HG02759 (cell line): ENCODE measurements around the gene DDR1.
A peak's percentile ranks its signal among the peaks of the same experiment; 100 is the strongest.
"Not testable (repeated sequence)": the region's sequence is repeated elsewhere in the genome, so short reads cannot be mapped to it uniquely, and the experiment has no call there.

Experiments used
- ATAC-seq: cut with Tn5 transposase; IDR thresholded peaks from one replicate; pipeline ENCODE4 v1.9.1; 2021; ENCODE audit warnings: mild to moderate bottlenecking, moderate library complexity; ENCODE audit not compliant: unreplicated experiment

The DDR1 gene

DNA sequence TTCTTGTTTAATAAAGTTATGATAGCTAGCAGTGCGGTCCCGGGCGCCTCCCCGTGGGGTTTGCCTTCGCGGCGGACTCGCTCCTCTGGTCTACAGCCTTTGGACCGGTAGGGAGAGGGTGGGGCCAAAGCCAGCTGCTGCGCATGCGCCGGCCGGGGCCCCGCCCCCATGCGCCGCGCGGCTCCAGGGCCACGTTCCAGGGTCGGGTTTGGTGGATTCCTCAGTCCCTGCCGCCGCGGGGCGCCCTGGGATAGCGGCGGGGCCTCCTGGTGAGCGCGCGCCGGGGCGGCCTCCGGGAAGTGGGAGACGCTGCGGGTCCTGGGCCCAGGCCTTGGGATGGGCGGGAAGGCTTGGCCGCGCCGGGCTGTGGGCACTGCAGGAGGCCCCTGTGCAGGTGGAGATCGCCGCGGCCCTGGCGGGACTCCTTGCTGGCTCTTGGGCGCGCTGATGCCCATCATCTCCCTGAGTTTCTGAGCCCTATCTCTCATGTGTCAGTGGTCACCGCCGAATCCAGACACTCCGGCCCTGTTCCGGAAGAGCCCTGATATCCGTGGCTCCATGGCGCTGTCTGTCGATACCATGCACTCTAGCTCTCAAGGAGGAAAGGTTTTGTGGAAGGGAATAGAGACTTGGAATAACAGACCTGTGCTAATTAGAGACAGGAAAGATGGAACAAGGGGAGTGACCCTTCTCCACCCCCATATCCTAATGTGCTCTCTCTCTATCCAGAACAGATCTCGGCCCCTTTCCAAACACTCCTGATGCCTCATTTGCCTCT is 29.9 kb downstream of the DDR1 start, which contains the start of gene VARS2:
TSS of gene VARS2 (plus strand) at position 163 of the 778 bp plus-strand sequence. CDS start at position 762, 599 bp downstream.
- peak; percentile 96 for ATAC-seq

DNA sequence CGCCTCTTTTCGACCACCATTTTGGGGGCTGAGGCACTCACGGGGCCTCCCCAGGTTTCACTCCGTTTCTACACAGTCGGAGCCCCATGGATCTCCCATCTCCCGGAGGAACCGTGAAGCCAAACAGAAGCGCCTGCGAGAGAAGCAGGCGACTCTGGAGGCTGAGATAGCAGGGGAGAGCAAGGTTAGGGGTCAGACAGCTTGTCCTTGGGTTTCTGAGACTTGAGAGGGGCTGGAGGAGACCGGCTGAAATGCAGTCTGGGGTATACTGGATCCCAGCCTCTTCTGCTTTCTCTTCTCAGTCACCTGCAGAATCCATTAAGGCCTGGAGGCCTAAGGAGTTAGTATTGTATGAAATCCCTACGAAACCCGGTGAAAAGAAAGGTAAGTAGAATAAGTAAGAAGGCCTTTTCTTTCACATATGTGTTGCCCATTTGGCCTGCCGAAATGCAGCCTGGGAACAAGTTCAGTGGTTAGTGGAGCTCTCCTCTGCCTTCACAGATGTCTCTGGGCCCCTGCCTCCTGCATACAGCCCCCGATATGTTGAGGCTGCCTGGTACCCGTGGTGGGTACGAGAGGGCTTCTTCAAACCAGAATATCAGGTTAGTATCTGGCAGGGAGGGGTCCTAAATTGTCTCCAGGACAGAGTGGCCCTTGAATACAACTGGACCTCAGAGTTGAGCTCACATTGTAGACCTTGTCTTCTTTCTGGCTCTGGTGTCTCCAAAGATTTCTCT is 30.7 kb downstream of the DDR1 start:
- no peak for ATAC-seq

DNA sequence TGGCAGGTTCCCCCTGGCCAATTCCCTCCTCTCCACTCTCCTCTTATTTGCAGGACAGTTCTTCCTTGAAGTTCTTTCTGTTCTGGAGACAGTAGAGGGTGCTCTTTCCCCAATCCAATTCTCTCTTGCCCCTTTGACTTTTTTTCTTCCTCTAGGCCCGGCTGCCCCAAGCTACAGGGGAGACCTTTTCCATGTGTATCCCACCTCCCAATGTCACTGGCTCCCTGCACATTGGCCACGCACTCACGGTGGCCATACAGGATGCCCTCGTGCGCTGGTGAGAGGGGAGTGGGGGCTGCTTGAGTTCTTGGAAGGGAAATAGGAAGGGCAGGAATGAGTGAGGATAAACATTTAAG is 31.2 kb downstream of the DDR1 start:
- no peak for ATAC-seq

DNA sequence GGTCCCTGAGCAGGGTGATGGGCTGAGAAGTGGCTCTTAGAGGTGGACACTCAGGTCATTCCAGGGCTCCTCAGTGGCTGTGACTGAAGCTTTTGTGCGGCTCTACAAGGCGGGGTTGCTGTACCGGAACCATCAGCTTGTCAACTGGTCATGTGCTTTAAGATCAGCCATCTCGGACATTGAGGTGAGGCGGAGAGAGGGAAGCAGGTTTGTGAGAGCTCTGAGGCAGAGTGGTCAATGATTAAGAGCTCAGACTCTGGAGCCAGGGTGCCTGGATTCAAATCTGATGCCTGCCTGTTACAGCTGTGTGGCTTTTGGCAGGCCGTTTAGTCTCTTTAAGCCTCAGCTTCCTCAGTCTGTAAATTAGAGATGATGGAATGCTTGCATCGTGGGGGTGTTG is 32.7 kb downstream of the DDR1 start:
- ATAC-seq = no peak

DNA sequence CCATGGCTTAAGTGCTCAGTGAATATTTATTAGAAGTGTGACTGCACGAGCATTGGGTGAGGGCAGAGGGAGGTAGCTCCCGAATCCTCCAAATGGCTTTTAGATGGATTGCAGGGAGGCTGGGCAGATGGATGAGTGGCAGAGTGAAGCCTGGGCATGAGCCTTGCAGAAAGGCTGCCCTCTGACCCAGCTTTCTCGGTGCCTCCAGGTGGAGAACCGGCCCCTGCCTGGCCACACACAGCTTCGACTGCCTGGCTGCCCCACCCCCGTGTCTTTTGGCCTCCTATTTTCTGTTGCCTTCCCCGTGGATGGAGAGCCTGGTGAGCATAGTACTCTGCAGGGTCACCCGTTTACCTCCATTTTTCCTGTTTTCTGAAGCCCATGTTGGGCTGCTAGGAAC is 33.2 kb downstream of the DDR1 start:
- ATAC-seq = no peak

DNA sequence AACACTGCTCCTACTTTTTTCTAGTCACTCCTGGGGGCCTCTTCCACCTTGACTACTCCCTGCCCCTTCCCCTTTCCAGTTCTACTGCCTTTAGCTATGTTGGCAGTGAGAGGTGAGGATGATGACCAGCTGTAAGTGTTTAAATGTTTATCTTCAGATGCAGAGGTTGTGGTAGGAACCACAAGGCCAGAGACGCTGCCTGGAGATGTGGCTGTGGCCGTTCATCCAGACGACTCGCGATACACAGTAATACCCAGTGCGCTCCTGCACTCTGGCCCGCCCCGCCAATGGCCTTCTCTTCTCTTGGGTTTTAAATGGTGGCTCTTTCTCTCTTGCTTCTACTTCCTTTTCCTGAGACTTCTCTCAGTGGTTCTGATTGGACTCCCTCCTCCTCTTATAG is 34.4 kb downstream of the DDR1 start:
- ATAC-seq = no peak

DNA sequence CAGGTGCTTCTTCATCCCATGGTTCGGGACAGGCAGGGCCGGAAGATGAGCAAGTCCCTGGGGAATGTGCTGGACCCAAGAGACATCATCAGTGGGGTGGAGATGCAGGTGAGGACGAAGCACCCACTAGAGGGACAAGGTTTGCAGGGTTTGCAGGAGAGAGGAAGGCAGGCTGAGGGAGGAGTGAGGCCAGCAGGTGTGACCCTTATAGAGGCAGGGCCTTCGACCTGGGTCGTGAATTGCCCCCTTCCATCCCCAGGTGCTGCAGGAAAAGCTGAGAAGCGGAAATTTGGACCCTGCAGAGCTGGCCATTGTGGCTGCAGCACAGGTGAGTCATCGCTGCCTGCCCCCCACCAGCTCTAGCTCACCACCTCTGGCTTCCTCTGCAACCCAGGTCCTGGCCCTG is 38.1 kb downstream of the DDR1 start:
- no peak for ATAC-seq

DNA sequence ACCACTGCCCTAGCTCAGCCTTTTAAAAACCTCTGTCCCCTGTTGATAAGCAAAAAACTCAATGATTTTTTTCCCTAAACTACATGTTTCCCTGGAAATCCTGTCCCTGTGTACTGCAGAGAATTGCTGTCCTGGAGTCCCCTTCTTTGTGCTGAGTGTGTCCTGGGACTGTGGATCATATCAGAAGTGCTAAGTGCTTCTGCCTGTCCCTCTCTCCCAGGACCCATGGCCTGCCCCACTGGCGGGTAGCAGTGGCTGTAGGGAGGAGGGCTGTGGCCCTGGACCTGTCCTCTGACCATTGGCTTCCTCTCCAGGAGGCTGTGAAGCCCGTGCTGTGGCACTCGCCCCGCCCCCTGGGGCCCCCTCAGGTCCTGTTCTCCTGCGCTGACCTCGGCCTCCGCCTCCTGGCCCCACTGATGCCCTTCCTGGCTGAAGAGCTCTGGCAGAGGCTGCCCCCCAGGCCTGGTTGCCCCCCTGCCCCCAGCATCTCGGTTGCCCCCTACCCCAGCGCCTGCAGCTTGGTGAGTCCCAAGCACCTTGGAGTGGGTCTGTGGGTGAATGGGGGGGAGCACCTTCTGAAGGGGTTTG is 39.8 kb downstream of the DDR1 start:
- ATAC-seq = not testable (repeated sequence)

DNA sequence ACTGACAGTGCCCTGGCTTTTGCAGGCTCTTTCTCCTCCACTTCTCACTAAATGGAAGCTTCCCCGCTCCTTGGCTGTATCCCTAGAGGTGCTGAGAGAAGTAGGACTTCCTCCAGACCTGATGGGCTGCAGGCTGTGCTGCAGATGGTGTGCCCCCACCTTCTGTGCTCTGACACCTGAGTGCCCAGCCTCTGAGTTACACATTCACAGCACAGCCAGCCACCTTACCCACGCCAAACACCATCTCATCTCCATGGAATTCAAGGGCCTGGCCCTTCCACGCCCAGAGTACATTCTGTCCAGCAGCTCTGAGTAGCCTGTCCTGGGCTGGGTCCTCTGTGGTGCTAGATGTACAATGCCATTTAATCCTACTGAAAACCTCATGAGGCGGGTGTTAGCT is 42.3 kb downstream of the DDR1 start:
- ATAC-seq = no peak

DNA sequence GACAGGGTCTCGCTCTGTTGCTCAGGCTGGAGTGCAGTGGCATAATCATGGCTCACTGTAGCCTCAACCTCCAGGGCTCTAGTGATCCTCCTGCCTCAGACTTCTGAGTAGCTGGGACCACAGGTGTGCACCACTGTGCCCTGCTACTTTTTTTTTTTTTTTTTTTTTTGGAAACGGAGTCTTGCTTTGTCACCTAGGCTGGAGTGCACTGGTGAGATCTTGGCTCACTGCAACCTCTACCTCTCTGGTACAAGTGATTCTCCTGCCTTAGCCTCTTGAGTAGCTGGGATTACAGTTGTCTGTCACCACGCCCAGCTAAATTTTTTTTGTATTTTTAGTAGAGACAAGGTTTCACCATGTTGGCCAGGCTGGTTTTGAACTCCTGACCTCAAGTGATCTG is 42.8 kb downstream of the DDR1 start:
- not testable (repeated sequence) for ATAC-seq

DNA sequence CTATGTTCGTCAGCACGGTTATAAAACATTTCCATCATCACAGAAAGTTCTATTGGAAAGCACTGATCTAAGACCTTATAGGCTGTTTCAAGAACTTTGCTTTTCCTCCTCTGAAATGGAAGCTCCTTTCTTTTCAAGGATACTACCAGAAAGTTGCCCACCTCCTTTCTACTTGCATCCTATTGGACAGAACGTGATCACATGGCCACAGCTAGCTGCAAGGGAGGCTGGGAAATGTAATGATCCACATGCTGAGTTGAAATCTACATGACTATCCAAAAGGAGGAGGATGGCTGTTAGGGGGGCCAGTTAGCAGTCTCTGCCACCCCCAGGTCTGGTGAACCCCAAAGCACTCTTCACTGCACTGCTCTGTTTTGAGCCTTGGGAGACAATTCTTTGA is 44.4 kb downstream of the DDR1 start:
- no peak for ATAC-seq

DNA sequence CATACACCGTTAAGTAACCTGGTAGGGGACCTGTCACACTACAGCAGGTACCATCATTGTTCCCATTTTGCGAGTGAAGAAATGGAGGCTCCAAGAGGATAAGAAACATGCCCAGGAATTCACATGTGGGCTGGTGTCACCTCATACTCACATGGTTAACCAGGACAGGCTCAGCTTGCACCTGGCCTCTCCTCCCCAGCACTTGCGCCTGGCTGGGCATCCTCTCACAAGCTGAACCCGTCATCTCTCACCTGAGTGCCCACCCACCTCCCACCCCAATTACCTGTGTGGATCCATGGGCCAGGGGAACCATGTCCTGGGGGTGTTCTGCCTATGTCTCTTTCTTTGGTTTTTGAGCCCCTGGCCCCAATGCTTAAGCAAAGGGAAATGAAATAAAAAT is 46.2 kb downstream of the DDR1 start:
- ATAC-seq = no peak

DNA sequence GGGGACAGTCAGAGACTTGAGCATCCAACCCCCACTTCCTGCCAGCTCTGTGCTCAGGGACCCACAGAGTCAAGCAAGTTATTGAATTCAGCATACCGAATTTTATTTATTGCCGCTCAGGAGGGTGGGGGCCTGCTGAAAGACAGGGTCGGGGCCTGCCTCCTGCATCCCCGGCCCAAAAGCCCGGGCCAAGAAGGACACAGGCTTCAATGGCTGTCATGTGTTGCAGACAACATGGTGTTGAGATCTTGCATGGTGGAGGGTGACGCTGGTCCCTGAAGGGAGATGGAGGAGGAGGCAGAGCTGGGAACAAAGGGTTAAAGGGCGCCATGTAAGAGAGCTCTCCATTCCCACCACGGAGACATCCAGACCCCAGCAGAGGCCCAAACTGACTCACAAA is 47.0 kb downstream of the DDR1 start:
- no peak for ATAC-seq

DNA sequence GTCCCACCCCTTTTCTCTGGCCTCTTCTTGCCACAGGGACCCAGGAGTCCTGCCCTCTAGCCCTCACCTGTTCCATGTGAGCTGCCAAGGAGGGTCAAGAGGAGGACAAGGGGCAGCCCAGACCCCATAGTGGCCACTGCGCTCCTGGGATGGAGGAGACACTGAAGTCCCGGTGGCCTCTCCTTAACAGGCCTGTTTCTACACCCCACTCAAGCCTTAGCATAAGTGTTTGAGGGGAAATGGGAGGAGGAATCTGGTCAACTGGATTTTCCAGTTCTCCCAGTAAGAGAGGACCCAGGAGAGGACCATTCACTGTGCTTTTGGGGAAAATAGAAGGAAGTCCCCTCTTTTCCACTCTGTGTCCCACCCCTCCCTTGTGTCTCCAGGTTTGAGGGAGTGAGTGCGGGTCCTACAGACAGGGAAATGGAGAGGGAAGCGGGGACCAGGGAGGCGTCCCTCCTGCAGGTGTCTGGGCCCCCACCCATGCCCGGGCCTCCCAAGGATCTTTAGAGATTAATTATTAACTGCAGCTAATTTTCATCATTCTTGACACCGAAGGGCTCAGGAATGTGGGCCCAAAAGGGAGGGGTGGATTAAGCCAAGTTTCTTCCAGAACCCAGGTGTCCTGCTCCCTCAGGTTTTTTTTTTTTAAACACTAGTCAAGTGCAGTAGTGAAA is 47.8 kb downstream of the DDR1 start, which contains the start of gene SFTA2:
TSS of gene SFTA2 (minus strand) at position 202 of the 677 bp plus-strand sequence. CDS start at position 128, 74 bp downstream.
- ATAC-seq = no peak

DNA sequence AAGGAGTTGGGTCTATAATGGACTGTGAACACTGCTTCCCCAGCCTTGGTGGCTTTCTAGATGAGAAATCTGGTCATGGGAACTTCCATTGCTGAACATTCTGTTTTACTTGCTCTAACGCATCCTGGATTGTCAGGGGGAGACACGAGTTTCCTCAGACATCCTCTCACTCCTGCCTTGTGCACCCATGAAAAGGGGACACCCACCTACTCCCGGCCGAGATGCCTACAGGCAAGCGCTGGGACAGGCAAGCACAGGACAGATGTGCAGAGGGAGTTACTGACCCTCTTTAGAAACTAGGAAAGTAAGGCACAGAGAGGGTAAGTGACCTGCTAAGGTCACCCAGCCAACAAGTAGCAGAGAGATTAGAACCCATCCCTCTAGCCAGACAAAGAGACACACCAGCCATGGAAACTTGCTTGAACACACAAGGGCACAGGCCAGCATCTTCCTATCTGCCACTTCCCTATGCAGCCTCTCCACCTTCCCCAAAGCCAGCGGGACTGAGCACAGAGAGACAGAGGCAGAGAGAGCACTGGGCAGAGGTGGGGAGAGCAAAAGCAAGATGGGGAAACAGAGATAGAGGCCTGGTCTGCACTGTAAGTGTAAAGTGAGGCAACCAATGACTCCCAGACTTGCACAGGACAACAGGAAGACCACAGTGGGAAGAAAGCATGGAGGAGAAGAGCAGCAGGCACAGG is 48.5 kb downstream of the DDR1 start:
- ATAC-seq = no peak

DNA sequence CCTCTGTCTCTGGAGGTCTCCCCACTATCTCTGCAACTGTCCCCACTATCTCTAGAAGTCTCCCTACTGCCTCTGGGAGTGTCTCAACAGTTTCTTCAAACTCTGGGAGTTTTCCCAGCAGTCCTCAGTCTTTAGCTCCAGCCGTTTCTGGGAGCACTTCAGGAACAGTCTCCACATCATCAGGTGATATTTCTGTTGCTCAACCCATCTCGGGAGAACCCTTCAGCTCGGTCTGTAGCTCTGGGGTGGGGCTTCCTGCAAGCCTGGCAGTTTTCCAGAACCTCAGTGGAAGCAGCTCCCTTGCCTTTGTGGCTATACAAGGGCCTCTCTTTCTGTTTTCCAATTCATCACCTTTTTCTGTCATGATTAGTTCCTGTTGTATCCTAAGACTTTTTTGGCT is 50.7 kb downstream of the DDR1 start:
- no peak for ATAC-seq

DNA sequence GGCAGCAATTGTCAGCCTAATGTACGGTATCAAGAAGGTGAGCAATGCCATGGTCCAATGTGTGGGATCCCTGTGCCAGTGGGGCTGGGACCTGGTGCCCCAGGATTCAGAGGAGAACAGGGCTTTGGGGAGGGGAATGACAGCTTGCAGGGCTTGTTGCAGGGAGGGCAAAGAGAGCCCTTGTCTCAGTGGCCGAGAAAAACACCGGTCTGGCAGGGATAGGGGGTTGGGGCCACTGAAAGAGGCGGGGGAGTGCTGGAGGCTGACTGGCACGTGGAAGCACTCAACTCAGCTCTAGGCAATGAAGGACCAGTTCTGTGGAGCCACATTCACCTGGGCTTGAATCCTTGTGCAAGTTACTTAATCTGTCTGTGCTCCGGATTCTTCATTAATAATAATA is 52.9 kb downstream of the DDR1 start:
- no peak for ATAC-seq

DNA sequence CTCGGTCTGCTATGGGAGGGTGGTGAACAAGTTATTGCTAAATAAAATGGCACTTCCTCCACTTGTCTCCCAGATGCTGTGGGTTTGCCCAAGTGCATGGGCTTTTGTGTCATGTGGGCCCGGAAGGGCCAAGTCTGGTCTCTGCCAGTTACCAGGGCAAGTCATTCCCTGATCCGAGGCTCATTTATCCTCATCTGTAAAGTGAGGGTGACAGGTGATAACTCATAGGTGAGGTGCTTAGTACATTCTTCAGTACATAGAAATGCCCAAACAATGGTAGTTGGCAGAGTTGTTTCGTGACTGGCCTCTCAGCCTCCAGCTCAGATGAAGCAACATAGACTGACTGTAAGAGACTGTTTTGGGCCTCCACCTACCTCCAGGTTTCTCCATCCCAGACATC is 54.4 kb downstream of the DDR1 start:
- no peak for ATAC-seq

DNA sequence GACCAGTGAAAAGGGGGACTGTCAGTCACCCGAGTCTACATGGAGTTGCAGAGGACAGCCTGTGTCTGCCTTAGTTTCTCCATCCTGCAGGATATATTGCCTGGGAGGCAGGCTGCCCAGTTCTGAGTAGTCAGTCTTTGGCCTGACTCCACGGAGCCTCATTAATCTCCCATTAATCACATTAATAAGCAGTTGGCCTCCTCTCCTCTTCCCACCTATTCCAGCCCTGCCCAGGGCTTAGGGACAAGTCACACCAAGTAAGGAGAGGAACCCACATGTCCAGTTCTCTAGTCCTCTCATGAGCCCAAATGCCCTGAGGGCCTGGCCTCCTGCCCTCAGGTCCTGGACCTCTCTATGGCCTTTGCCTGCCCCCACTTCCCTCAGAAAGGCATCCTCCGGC is 55.2 kb downstream of the DDR1 start:
- no peak for ATAC-seq

DNA sequence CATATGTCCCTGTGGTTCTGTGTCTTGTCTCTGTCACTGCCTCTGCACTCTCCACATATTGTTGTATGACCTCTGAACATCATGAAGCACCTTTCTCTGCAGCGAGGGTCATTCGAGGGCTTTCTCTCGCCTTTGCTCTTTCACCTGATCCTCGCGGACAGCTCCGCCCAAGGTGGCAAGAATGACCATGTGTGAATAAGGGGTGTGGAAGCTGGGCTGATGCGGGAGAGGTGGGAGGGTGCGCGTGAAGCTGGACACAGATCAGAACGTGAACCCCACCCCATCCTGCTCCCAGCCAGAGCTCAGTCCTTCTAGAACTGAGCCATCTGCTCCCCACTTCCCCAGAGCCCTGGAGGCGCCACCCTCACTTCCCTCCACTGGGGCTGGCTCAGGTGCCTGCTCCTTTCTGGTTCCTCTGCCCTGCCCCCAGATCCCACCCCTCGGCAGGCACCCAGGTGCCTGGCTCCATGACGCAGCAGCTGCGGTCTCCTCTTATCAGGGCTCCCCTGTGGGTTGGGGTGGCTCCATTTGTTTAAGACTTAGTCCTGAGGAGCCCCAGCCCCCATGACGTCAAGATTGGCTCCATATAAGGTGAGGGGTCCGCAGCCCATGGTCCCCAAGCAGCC is 56.2 kb downstream of the DDR1 start, which contains the start of gene MUCL3:
TSS of gene MUCL3 (plus strand) at position 613 of the 626 bp plus-strand sequence. CDS start 27 bp downstream, outside the sequence.
- no peak for ATAC-seq
